ENCODE data around the gene SMYD5.
"Not testable (repeated sequence)": the region's sequence is repeated elsewhere in the genome, so short reads cannot be mapped to it uniquely, and the experiment has no call there.

SMYD5 gene

DNA sequence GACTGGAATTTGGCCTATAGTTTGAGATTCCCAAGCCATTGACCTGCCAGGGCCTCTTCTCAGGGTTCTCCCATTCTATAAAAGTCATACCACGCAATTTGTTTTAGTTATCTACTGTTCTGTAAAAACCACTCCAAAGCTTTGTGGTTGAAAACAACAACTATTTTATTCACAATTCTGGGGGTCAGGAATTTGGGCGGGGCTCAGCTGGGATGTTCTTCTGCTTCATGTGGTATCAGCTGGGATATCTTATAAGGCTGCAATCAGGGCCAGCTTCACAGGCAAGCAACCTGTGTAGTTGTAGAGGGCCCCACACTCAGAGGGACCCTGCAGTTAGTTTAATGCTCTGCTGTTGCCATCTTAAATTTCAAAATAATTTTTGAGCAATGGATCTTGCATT lies 28.1 kb upstream of the SMYD5 start:
- no peaks in the 10 kb centered on the region for H3K9me3 Mint-ChIP-seq

DNA sequence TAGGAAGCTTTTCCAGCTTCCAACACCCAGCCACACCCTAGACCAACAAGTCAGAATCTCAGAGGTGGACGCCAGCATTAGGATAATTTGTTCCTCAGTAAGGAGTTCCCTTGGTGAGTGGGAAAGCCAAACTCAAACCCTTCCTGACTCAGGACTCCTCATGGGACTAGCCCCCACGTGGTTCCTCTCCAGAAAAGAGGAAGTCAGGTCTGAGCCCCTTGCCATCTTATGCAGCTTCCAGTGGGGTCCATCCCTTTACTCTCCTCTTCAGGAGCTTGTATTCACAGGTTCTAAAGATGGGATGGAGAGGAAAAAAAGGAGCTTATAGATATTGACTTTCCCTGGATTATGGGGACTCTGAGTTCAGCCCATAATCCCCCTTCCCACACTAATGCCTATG lies 26.5 kb upstream of the SMYD5 start:
- Mint-ChIP-seq H3K27ac (no peak overlapping the region), H3K4me3 (no peak overlapping the region), H3K4me1 (ENCODE audit: low read depth) (no peaks in the 10 kb centered on the region), H3K9me3 (no peaks in the 10 kb centered on the region), H3K27me3 (ENCODE audit: low read depth) (peaks cover 13% of the 10 kb centered on the region), H3K36me3 (ENCODE audit: low read depth) (no peaks in the 10 kb centered on the region)

More for the DNA sequence above, 28.1 kb upstream of the SMYD5 start:
- Mint-ChIP-seq H3K27me3 (ENCODE audit: low read depth) (peaks cover 12% of the 10 kb centered on the region), H3K27ac (no peak overlapping the region), H3K4me1 (ENCODE audit: low read depth) (no peaks in the 10 kb centered on the region), H3K4me3 (no peak overlapping the region), H3K36me3 (ENCODE audit: low read depth) (no peaks in the 10 kb centered on the region)

DNA sequence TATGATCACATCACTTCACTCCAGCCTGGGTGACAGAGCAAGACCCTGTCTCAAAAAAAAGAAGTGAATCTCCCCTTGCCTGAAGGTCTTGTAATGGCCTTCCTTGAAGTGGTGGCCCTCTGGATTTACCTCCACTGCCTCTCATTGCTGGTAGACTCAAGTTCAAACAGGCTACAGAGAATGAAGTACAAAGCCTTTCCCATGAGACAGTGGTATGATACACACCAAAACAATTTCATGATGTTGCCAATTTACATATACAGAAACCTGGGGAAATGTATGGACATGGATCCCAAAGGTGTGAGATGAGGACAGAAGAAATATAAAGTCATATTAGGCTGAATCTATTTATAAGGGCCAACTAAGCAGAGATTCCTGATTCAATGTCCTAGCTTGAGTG lies 16.5 kb upstream of the SMYD5 start:
- no peak overlapping the region for H3K27ac Mint-ChIP-seq
- H3K4me3 Mint-ChIP-seq = no peak overlapping the region
- peaks cover 50% of the 10 kb centered on the region for H3K27me3 Mint-ChIP-seq (ENCODE audit: low read depth)
- H3K9me3 Mint-ChIP-seq = no peaks in the 10 kb centered on the region
- no peaks in the 10 kb centered on the region for H3K4me1 Mint-ChIP-seq (ENCODE audit: low read depth)
- H3K36me3 Mint-ChIP-seq (ENCODE audit: low read depth) = no peaks in the 10 kb centered on the region

DNA sequence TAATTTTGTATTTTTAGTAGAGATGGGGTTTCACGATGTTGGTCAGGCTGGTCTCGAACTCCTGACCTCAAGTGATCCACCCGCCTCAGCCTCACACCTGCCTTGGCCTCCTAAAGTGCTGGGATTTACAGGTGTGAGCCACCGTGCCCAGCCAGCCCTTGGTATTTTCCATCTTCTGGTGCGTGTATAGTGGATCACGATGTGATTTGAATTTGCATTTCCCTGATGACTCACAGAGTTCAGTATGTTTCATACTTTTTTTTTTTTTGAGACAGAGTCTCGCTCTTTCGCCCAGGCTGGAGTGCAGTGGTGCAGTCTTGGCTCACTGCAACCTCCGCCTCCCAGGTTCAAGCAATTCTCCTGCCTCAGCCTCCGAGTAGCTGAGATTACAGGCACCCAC lies 13.8 kb upstream of the SMYD5 start:
- H3K4me3 Mint-ChIP-seq; H3K4me1 Mint-ChIP-seq (ENCODE audit: low read depth); H3K27ac Mint-ChIP-seq; H3K9me3 Mint-ChIP-seq; H3K36me3 Mint-ChIP-seq (ENCODE audit: low read depth): not testable (repeated sequence)
- peaks cover 72% of the 10 kb centered on the region for H3K27me3 Mint-ChIP-seq (ENCODE audit: low read depth)

DNA sequence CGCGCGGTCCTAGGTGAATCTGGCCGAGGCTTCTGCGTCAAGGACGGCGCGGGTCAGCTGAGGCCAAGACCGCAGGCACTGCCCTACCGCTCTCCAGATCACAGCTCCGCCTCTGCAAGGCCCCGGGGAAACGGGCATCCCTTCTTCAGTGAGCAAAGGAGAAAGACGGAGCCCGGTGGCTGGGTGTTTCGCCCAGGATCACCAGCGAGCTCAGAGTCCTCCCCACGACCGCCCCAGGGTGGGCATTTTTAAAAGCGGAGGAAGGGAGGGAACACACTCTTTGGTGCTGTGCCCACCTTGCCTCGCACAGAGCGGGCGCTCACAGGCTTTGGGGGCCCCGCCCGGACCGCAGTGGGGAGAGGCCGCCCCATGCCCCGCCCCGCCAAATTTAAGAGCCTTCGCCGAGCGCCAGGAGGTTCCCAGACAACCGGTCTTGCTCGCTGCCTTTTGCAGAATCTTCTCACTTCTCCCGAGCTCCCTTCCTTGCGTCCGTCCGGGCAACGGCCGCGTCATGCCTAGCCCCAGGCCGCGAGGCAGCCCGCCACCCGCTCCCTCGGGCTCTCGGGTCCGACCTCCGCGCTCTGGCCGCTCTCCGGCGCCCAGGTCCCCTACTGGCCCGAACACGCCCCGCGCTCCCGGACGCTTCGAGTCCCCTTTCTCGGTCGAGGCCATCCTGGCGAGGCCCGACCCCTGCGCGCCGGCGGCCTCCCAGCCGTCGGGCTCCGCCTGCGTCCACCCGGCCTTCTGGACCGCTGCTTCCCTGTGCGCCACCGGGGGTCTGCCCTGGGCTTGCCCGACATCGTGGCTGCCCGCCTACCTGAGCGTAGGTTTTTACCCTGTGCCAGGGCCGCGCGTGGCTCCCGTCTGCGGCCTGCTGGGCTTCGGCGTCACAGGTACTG lies 11.6 kb upstream of the SMYD5 start, which contains the start of gene NOTO:
Gene NOTO (plus strand): TSS at position 419 of the 899 bp plus-strand sequence. CDS start 93 bp downstream, at position 512.
- no peaks in the 10 kb centered on the region for H3K36me3 Mint-ChIP-seq (ENCODE audit: low read depth)
- no peak within 1 kb of the TSS for H3K27ac Mint-ChIP-seq
- H3K9me3 Mint-ChIP-seq = no peaks in the 10 kb centered on the region
- H3K4me1 Mint-ChIP-seq (ENCODE audit: low read depth) = no peaks in the 10 kb centered on the region
- H3K4me3 Mint-ChIP-seq = peak within 1 kb of the TSS; percentile 43
- peaks cover 66% of the 10 kb centered on the region for H3K27me3 Mint-ChIP-seq (ENCODE audit: low read depth)

DNA sequence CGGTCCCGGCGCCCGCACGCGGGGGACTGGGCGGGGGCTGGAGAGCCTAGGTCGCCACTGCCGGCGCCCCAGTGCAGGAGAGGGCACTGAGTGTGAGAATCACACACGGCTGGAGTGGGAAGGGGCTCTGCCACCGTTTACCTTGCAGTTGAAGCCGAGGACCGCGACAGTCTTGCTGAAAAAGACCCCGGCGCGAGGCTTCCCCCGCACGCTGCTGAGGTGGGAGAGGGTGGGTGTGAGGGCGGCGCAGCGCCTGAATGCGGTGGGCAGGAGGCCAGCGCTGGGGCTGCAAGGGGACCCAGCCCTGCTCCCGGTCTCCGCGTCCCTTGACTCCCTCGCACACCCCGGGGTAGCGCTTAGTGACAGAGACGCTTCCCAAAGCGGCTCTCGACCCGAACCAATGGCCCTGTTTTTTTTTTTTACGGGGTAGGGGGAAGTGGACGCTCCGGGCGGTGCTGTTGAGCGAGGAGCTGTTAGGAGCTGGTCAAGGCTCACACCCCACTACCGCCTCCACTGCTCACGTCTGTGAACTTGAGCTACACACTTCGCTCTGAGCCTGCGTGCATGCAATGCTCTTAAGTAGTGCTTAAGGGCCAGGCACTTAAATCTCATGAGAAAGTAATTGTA lies 10.9 kb upstream of the SMYD5 start:
- H3K27me3 Mint-ChIP-seq (ENCODE audit: low read depth) = peaks cover 64% of the 10 kb centered on the region
- H3K27ac Mint-ChIP-seq = no peak overlapping the region
- H3K9me3 Mint-ChIP-seq = no peaks in the 10 kb centered on the region
- H3K4me3 Mint-ChIP-seq = no peak overlapping the region
- H3K4me1 Mint-ChIP-seq (ENCODE audit: low read depth) = no peaks in the 10 kb centered on the region
- no peaks in the 10 kb centered on the region for H3K36me3 Mint-ChIP-seq (ENCODE audit: low read depth)

DNA sequence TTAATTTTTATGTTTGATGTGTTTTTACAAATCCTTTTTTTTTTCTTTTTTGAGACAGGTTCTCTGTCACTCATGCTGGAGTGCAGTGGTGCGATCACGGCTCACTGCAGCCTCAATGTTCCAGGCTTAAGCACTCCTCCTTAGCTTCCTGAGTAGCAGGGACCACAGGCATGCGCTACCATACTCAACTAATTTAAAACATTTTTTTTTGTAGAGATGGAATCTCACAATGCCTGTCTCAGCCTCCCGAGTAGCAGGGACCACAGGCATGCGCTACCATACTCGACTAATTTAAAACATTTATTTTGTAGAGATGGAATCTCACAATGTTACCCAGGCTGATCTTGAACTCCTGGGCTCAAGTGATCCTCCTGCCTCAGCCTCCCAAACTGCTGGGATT lies 8.4 kb upstream of the SMYD5 start:
- Mint-ChIP-seq H3K4me3 (no peak overlapping the region), H3K4me1 (ENCODE audit: low read depth) (no peaks in the 10 kb centered on the region)

DNA sequence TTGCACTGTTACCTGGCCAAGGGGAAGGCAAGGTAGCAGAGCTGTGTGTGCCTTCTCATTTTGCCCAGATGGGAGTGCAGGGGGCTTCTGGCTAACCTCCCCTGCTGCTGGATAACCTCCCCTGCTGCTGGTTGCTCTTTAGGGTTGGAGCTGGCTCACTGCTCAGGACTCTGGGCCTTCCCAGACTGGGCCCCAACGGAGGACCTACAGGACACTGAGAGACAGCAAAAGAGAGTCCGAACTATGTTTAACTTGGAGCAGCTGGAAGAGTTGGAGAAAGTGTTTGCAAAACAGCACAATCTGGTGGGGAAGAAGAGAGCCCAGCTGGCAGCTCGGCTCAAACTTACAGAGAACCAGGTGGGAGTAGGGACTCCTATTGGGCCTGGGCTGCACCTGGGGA lies 5.8 kb upstream of the SMYD5 start:
- no peaks in the 10 kb centered on the region for H3K9me3 Mint-ChIP-seq
- H3K36me3 Mint-ChIP-seq (ENCODE audit: low read depth) = no peaks in the 10 kb centered on the region
- peaks cover 39% of the 10 kb centered on the region for H3K27me3 Mint-ChIP-seq (ENCODE audit: low read depth)
- H3K4me3 Mint-ChIP-seq = no peak overlapping the region
- peaks cover 1% of the 10 kb centered on the region for H3K4me1 Mint-ChIP-seq (ENCODE audit: low read depth)
- H3K27ac Mint-ChIP-seq = no peak overlapping the region

More for the DNA sequence above, 8.4 kb upstream of the SMYD5 start:
- no peak overlapping the region for H3K27ac Mint-ChIP-seq
- no peaks in the 10 kb centered on the region for H3K9me3 Mint-ChIP-seq
- peaks cover 57% of the 10 kb centered on the region for H3K27me3 Mint-ChIP-seq (ENCODE audit: low read depth)
- H3K36me3 Mint-ChIP-seq (ENCODE audit: low read depth) = no peaks in the 10 kb centered on the region

DNA sequence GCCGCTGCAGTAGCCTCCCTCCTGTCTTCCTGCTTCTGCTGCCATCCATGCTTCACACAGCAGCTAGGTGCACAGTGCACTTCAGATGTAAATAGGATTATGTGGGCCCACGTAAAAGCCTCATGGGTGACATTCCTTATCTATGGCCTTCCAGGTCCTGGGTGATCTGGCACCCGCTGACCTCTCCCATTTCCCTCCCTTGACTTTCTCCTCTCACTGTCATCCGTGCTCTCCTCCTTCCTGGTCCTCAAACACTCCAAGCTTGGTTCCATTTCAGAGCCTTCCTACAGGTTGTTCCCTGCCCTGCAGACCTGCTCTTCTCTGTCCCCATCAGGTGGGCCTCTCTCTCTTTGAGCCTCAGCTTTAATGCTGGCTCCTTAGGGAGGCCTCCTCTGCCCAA lies 4.0 kb upstream of the SMYD5 start:
- no peak overlapping the region for H3K4me3 Mint-ChIP-seq
- no peaks in the 10 kb centered on the region for H3K36me3 Mint-ChIP-seq (ENCODE audit: low read depth)
- peaks cover 12% of the 10 kb centered on the region for H3K4me1 Mint-ChIP-seq (ENCODE audit: low read depth)
- no peak overlapping the region for H3K27ac Mint-ChIP-seq
- peaks cover 23% of the 10 kb centered on the region for H3K27me3 Mint-ChIP-seq (ENCODE audit: low read depth)
- H3K9me3 Mint-ChIP-seq = no peaks in the 10 kb centered on the region

DNA sequence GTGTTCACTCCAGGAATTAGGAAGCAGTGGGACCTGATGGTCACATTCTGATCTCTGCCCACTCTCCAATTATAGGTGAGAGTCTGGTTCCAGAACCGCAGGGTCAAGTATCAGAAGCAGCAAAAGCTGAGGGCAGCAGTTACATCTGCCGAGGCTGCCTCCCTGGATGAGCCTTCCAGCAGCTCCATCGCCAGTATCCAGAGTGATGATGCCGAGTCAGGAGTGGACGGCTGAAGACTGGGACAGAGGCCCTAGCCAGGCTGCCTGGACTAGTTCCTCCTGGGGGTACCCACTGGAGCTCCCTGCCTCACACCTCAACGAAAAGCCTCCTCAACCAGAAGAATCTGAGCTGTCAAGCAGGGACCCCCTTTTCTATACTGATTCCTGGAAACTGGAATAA lies 3.3 kb upstream of the SMYD5 start:
- Mint-ChIP-seq H3K36me3 (ENCODE audit: low read depth) (no peaks in the 10 kb centered on the region), H3K4me1 (ENCODE audit: low read depth) (peaks cover 19% of the 10 kb centered on the region), H3K9me3 (no peaks in the 10 kb centered on the region), H3K27me3 (ENCODE audit: low read depth) (peaks cover 18% of the 10 kb centered on the region), H3K4me3 (no peak overlapping the region), H3K27ac (no peak overlapping the region)

DNA sequence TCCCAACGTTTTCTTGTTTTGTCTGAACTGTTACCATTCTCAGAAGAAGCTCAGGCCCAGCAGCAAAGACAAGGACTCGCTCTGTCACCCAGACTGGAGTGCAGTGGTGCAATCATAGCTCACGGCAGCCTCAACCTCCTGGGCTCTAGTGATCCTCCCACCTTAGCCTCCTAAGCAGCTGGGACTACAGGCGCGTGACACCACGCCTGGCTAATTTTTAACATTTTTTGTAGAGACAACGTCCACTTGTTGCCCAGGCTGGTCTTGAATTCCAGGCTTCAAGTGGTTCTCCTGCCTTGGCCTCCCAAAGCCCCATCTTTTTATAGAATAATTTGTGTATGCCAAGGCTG lies 2.0 kb upstream of the SMYD5 start:
- peaks cover 11% of the 10 kb centered on the region for H3K27me3 Mint-ChIP-seq (ENCODE audit: low read depth)
- peaks cover 20% of the 10 kb centered on the region for H3K4me1 Mint-ChIP-seq (ENCODE audit: low read depth)
- H3K36me3 Mint-ChIP-seq (ENCODE audit: low read depth) = no peaks in the 10 kb centered on the region
- no peaks in the 10 kb centered on the region for H3K9me3 Mint-ChIP-seq
- H3K27ac Mint-ChIP-seq = no peak overlapping the region
- H3K4me3 Mint-ChIP-seq = no peak overlapping the region

DNA sequence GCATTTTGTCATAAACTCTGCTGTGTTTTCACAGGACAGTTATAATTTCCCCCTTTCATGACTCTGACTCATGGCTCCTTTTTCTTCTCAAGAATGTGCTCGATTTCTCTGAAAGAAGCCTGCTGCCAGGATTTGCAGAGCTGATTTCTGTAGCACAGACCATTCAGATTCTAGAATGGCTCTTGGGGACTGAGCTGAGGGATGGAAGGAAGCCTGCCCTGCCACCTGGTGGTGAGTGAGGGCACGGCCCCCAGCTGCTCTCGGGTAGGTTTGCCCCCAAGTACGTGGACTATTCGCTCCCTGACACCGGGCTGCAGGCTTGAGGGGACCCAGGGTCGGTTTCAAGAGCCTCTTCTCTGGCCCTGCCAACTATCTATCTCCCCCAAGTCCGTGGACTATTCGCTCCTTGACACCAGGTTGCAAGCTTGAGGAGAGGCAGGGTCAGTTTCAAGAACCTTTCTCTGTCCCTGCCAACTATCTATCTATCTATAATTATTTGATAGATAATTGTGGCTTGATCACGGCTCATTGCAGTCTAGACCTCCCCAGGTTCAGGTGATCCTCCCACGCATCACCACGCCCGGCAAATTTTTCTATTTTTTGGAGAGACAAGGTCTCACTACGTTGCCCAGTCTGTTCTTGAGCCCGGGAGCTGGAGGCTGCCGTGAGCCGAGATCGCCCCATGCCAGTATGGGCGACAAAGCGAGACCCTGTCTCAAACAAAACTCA lies 1.4 kb upstream of the SMYD5 start:
- H3K27ac Mint-ChIP-seq = no peak overlapping the region
- H3K36me3 Mint-ChIP-seq (ENCODE audit: low read depth) = no peaks in the 10 kb centered on the region
- no peak overlapping the region for H3K4me3 Mint-ChIP-seq
- peaks cover 20% of the 10 kb centered on the region for H3K4me1 Mint-ChIP-seq (ENCODE audit: low read depth)
- no peaks in the 10 kb centered on the region for H3K9me3 Mint-ChIP-seq
- peaks cover 11% of the 10 kb centered on the region for H3K27me3 Mint-ChIP-seq (ENCODE audit: low read depth)

DNA sequence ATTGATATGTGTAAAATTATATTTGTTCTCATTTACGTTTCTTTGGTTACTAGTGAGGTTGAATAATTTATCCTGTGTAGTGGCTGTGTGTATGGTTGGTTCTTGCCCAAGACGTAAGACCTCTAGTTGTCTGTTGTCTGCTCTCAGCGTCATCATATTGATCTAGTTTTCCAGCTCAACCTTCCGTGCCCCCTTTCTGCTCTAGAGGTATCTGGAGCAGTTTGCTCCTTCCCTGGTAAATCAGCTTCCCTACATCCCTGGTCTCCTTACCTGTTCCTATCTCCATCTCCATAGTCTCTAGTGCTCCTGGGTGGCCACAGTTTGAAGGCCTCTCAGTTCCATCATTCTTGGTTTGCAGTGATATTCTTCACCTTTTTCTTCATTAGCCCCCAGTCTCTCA lies 1.2 kb downstream of the SMYD5 start:
- H3K27ac Mint-ChIP-seq = peak overlapping the region; percentile 80

DNA sequence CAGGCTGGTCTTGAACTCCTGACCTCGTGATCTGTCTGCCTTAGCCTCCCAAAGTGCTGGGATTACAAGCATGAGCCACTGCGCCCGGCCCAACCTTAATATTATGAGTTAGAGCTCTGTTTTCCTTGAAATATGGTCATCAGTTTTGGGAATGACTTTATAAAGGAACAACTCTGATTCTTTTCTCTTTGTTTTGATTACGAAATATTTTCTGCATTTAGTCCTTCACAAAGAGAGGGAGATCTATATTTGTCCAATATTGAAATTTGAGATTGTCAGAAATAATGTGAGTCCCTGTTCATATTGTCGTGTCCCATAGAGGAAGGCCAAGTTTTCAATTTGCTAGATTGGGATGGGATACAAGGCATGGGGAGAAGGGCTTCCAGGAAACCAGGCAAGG lies 3.1 kb downstream of the SMYD5 start:
- H3K9me3 Mint-ChIP-seq = no peaks in the 10 kb centered on the region
- H3K36me3 Mint-ChIP-seq (ENCODE audit: low read depth) = peaks cover 4% of the 10 kb centered on the region
- peaks cover 20% of the 10 kb centered on the region for H3K4me1 Mint-ChIP-seq (ENCODE audit: low read depth)
- no peak overlapping the region for H3K27ac Mint-ChIP-seq
- H3K27me3 Mint-ChIP-seq (ENCODE audit: low read depth) = no peaks in the 10 kb centered on the region
- no peak overlapping the region for H3K4me3 Mint-ChIP-seq

More for the DNA sequence above, 1.2 kb downstream of the SMYD5 start:
- no peaks in the 10 kb centered on the region for H3K27me3 Mint-ChIP-seq (ENCODE audit: low read depth)
- no peaks in the 10 kb centered on the region for H3K9me3 Mint-ChIP-seq
- peaks cover 20% of the 10 kb centered on the region for H3K4me1 Mint-ChIP-seq (ENCODE audit: low read depth)
- no peaks in the 10 kb centered on the region for H3K36me3 Mint-ChIP-seq (ENCODE audit: low read depth)
- peak overlapping the region; percentile 96 for H3K4me3 Mint-ChIP-seq

DNA sequence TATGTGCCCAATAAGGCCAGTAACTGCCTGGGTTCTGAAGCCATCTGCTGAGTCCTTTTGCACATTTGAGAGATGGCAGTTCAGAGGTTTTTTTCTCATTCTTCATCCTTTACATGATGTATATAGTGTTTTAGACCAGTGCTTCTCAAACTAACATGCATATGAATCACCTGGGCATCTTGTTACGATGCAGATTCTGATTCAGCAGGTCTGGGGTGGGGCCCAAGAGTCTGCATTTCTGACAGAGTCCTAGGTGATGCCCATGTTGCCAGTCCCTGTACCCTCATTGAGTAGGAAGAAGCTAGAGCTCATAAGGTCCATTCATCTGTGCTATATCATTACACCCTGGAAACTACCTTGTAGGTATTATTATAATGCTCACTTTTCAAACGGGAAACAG lies 3.8 kb downstream of the SMYD5 start:
- Mint-ChIP-seq H3K36me3 (ENCODE audit: low read depth) (peaks cover 5% of the 10 kb centered on the region), H3K4me1 (ENCODE audit: low read depth) (peaks cover 20% of the 10 kb centered on the region), H3K27me3 (ENCODE audit: low read depth) (no peaks in the 10 kb centered on the region), H3K9me3 (no peaks in the 10 kb centered on the region), H3K4me3 (no peak overlapping the region), H3K27ac (no peak overlapping the region)

Data from T-helper 1 cell treated with Interleukin-12 subunit alpha and Interleukin-12 subunit beta and Interleukin-4 antibody, amounts not matched to agents 30 μg/mL and 1 μg/mL, for 36 hours (primary cell).